Neural progenitor cell (in vitro differentiated cells): Measurements from ENCODE around the gene FBXO10.

ENCODE experiments used
- CTCF ChIP-seq: fragments of 200-600 bp; sonication (generic); IDR thresholded peaks from 2 replicates; pipeline ENCODE4 v1.5.1; 2017; ENCODE audit warnings: antibody characterized with exemption, mild to moderate bottlenecking
- EZH2 ChIP-seq: fragments of 200-600 bp; sonication (generic); IDR thresholded peaks from 2 replicates; pipeline ENCODE4 v1.6.1; 2017; ENCODE audit warnings: antibody characterized with exemption, mild to moderate bottlenecking, moderate library complexity

GRCh38 chr9:37587521-37587920 lies 11.3 kb upstream of the FBXO10 start:
- TF ChIP-seq CTCF (no peak), EZH2 (no peak)
